IMR-90 (cell line): ENCODE measurements around the gene FOXK1. TPM values are rescaled to one million over a fixed set of nuclear protein-coding genes. Genes with fewer than 3 reads are reported as not detected.

Source experiments
- ATAC-seq: fragments of 200-7000 bp; cut with Tn5 transposase; 2 replicates; pipeline ENCODE4 v1.9.1; 2020; ENCODE audit warnings: low read depth, mild to moderate bottlenecking, moderate library complexity
- BruUV-seq: library from RNA; stranded (reverse); fragments of 400-500 nt; replicated peaks from 2 replicates; lab custom pipeline; 2021; lab: Mats Ljungman, UMichigan
- CTCF ChIA-PET: fragments of 300-600 bp; formaldehyde crosslinking; extraction: SDS; loops from one replicate; lab custom pipeline; 2021; ENCODE audit warnings: antibody characterized with exemption; lab: Yijun Ruan, JAX
- POLR2A ChIA-PET: fragments of 300-600 bp; sonication (Branson Sonifier 250); formaldehyde crosslinking; loops from one replicate; lab custom pipeline; 2022; ENCODE audit warnings: antibody characterized with exemption; ENCODE audit not compliant: unreplicated experiment; lab: Charles Lee
- DNase-seq: peaks from one replicate; pipeline ENCODE4 v3.0.0; 2013
- H2AFZ ChIP-seq: replicated peaks from 2 replicates; pipeline ENCODE3; 2013; ENCODE audit warnings: low read length, mild to moderate bottlenecking; ENCODE audit not compliant: poor library complexity
- H2AK5ac ChIP-seq: 2 replicates; pipeline ENCODE4 v1.6.1; 2013; ENCODE audit warnings: low read depth, low read length, inconsistent platforms
- H2AK9ac ChIP-seq: replicated peaks from 2 replicates; pipeline ENCODE3; 2013; ENCODE audit warnings: mild to moderate bottlenecking, low read depth, low read length, moderate library complexity; ENCODE audit not compliant: poor library complexity
- H2BK120ac ChIP-seq: 2 replicates; pipeline ENCODE4 v1.6.1; 2013; ENCODE audit warnings: low read depth, low read length, inconsistent platforms
- H2BK15ac ChIP-seq: 3 replicates; pipeline ENCODE4 v1.6.1; 2013; ENCODE audit warnings: low read depth, low read length, inconsistent platforms
- H2BK20ac ChIP-seq: 2 replicates; pipeline ENCODE4 v1.6.1; 2013; ENCODE audit warnings: low read depth, mild to moderate bottlenecking, inconsistent platforms, low read length, moderate library complexity
- H2BK5ac ChIP-seq: 2 replicates; pipeline ENCODE4 v1.6.1; 2013; ENCODE audit warnings: mild to moderate bottlenecking, low read depth, low read length, inconsistent platforms; ENCODE audit not compliant: poor library complexity, severe bottlenecking
- H3K14ac ChIP-seq: replicated peaks from 2 replicates; pipeline ENCODE4 v1.6.1; 2013; ENCODE audit warnings: low read depth, low read length, inconsistent platforms
- H3K18ac ChIP-seq: 2 replicates; pipeline ENCODE4 v1.6.1; 2013; ENCODE audit warnings: low read depth, low read length, control low read depth
- H3K23ac ChIP-seq: 2 replicates; pipeline ENCODE4 v1.6.1; 2013; ENCODE audit warnings: low read depth, low read length, inconsistent platforms
- H3K27ac ChIP-seq: 2 replicates; pipeline ENCODE4 v1.5.1; 2013; ENCODE audit warnings: mild to moderate bottlenecking, control low read depth, low read length; ENCODE audit not compliant: insufficient read depth
- H3K27me3 ChIP-seq: 2 replicates; pipeline ENCODE4 v1.6.1; 2013; ENCODE audit warnings: low read length; ENCODE audit not compliant: control insufficient read depth, insufficient read depth
- H3K36me3 ChIP-seq: 2 replicates; pipeline ENCODE4 v1.6.1; 2013; ENCODE audit warnings: low read length, mixed read lengths; ENCODE audit not compliant: control insufficient read depth, insufficient read depth
- H3K4ac ChIP-seq: 2 replicates; pipeline ENCODE4 v1.6.1; 2013; ENCODE audit warnings: low read depth, low read length, inconsistent platforms
- H3K4me1 ChIP-seq: 2 replicates; pipeline ENCODE4 v1.6.1; 2013; ENCODE audit warnings: low read length, mixed read lengths; ENCODE audit not compliant: control insufficient read depth, insufficient read depth
- H3K4me2 ChIP-seq: 2 replicates; pipeline ENCODE4 v1.6.1; 2013; ENCODE audit warnings: low read depth, mild to moderate bottlenecking, control low read depth, low read length, moderate library complexity
- H3K4me3 ChIP-seq: 2 replicates; pipeline ENCODE4 v1.5.1; 2013; ENCODE audit warnings: low read depth, mild to moderate bottlenecking, control low read depth, low read length, moderate library complexity; ENCODE audit not compliant: insufficient read depth
- H3K56ac ChIP-seq: 2 replicates; pipeline ENCODE4 v1.6.1; 2013; ENCODE audit warnings: low read length, inconsistent platforms; ENCODE audit not compliant: insufficient read depth; ENCODE audit errors: extremely low read depth
- H3K79me1 ChIP-seq, 2 experiments: 2 replicates each; pipeline ENCODE4 v1.6.1; 2013; ENCODE audit warnings: low read length in 2 of 2, inconsistent platforms in 1 of 2, low read depth in 1 of 2
- H3K9ac ChIP-seq: 2 replicates; pipeline ENCODE4 v1.6.1; 2013; ENCODE audit warnings: low read depth, low read length, control low read depth
- H3K9me1 ChIP-seq: 2 replicates; pipeline ENCODE4 v1.6.1; 2013; ENCODE audit warnings: low read length, inconsistent platforms; ENCODE audit not compliant: insufficient read depth
- H3K9me3 ChIP-seq: 2 replicates; pipeline ENCODE4 v1.6.1; 2013; ENCODE audit warnings: low read length; ENCODE audit not compliant: control insufficient read depth, insufficient read depth
- H4K20me1 ChIP-seq: 2 replicates; pipeline ENCODE4 v1.6.1; 2013; ENCODE audit warnings: low read length, inconsistent platforms; ENCODE audit not compliant: insufficient read depth
- H4K5ac ChIP-seq: 2 replicates; pipeline ENCODE4 v1.6.1; 2013; ENCODE audit warnings: mild to moderate bottlenecking, low read depth, low read length, control low read depth
- H4K8ac ChIP-seq, 2 experiments: 2 replicates each; pipeline ENCODE4 v1.6.1; 2013; ENCODE audit warnings: low read depth in 2 of 2, low read length in 2 of 2, control low read depth in 1 of 2, inconsistent platforms in 1 of 2
- H4K91ac ChIP-seq: 2 replicates; pipeline ENCODE4 v1.6.1; 2013; ENCODE audit warnings: low read depth, low read length, inconsistent platforms; ENCODE audit not compliant: insufficient read depth
- BHLHE40 ChIP-seq: fragments of 150-350 bp; IDR thresholded peaks from 2 replicates; pipeline ENCODE4 v1.6.1; 2016; ENCODE audit warnings: mild to moderate bottlenecking, low read depth, low read length
- CHD1 ChIP-seq: IDR thresholded peaks from 2 replicates; pipeline ENCODE4 v1.6.1; 2012; ENCODE audit warnings: low read depth, low read length, improper control_type of control experiment
- MAFK ChIP-seq: IDR thresholded peaks from 2 replicates; pipeline ENCODE4 v1.6.1; 2012; ENCODE audit warnings: low read depth, low read length, improper control_type of control experiment
- MAZ ChIP-seq: IDR thresholded peaks from 2 replicates; pipeline ENCODE4 v1.6.1; 2012; ENCODE audit warnings: low read depth, mild to moderate bottlenecking, low read length, improper control_type of control experiment, moderate library complexity, borderline replicate concordance
- MXI1 ChIP-seq: IDR thresholded peaks from 2 replicates; pipeline ENCODE4 v1.6.1; 2012; ENCODE audit warnings: low read depth, mild to moderate bottlenecking, low read length, moderate library complexity, borderline replicate concordance
- POLR2A ChIP-seq: IDR thresholded peaks from 2 replicates; pipeline ENCODE4 v1.6.1; 2012; ENCODE audit warnings: mild to moderate bottlenecking, low read depth, low read length
- RAD21 ChIP-seq: IDR thresholded peaks from 2 replicates; pipeline ENCODE4 v1.6.1; 2012; ENCODE audit warnings: low read length, improper control_type of control experiment
- RCOR1 ChIP-seq: IDR thresholded peaks from 2 replicates; pipeline ENCODE4 v1.6.1; 2012; ENCODE audit warnings: mild to moderate bottlenecking, low read length, improper control_type of control experiment; ENCODE audit not compliant: insufficient replicate concordance
- WGBS, 2 experiments: methylation state at CpG; one replicate each; pipeline versions ENCODE4 v1.1.5 to v1.1.7; 2013; ENCODE audit warnings: missing lambda C conversion rate in 2 of 2; ENCODE audit not compliant: insufficient read length in 1 of 2; ENCODE audit errors: extremely low coverage in 2 of 2; 5-methylcytosine and 5-hydroxymethylcytosine counted together
- dilution Hi-C: fragments of 300-500 bp; cut with HindIII; formaldehyde crosslinking; loops from one replicate; pipeline ENCODE4 v1.14.3; 2018; ENCODE audit warnings: low sequenced_read_pairs; ENCODE audit not compliant: unreplicated experiment
- in situ Hi-C: fragments of 300-500 bp; cut with MboI; formaldehyde crosslinking; loops from 3 replicates; pipeline ENCODE4 v1.14.3; 2019; ENCODE audit warnings: low sequenced_read_pairs, inconsistent platforms, mixed read lengths
- intact Hi-C: fragments of 100-400 bp; cut with micrococcal nuclease; formaldehyde crosslinking; loops from 2 replicates; pipeline ENCODE4 v1.10.0; 2022
- polyA plus RNA-seq, 3 experiments: library from polyadenylated mRNA; depleted of rRNA; stranded (reverse); fragments of >200 nt; gene quantifications; 2 replicates each; pipeline ENCODE4 v1.2.3, GENCODE V29; 2012; ENCODE audit warnings: low replicate concordance in 1 of 3
- total RNA-seq: library from RNA; depleted of rRNA; stranded (reverse); fragments of >200 nt; gene quantifications from 2 replicates; pipeline ENCODE4 v1.2.3, GENCODE V29; 2012
- TF ChIP-seq, protein P1 (sequence below): fragments of 150-350 bp; IDR thresholded peaks from 2 replicates; pipeline ENCODE4 v1.6.1; 2017; ENCODE audit warnings: mild to moderate bottlenecking, antibody characterized with exemption, low read length, low read depth
- TF ChIP-seq, protein P2 (sequence below): conservative IDR thresholded peaks from 2 replicates; pipeline ENCODE4 v1.5.1; 2012; ENCODE audit warnings: mild to moderate bottlenecking, low read depth, low read length, improper control_type of control experiment

Gene FOXK1
- total and polyA plus RNA-seq, 2 of the 4 experiments (the other 2 are of a cell fraction) = 4.3 to 8.8 TPM

DNA sequence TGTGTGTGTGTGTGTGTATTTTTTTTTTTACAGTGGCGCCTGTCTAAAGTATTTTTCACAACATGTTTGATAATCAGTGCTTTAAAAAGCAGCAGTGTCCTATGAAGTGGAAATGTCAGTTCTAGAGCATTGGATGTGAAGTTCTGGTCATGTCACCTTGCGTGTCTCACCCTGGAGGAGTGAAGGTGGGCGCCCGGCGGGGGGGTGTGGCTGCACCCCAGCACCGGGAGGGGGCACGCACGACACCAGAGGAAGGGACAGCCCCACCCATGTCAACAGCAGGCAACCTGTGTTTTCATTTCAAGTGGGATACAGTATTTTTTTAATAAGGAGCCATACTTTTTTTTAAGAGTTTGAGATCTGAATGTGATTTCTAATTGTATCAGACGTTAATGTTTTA is 88.8 kb downstream of the FOXK1 start:
- Histone ChIP-seq H2BK20ac (no peak overlapping the region), H3K9me1 (peaks cover 10% of the 10 kb centered on the region; the same call in 1 of the 2 replicates), H2BK5ac (no peak overlapping the region), H2AK5ac (no peak overlapping the region), H3K9me3 (no peaks in the 10 kb centered on the region), H2BK120ac (no peak overlapping the region), H3K4me1 (no peaks in the 10 kb centered on the region; the same call in 1 of the 2 replicates), H4K8ac (no peak overlapping the region), H4K91ac (no peak overlapping the region), H3K14ac (no peak overlapping the region), H3K56ac (no peak overlapping the region), H4K5ac (no peak overlapping the region), H2AFZ (no peak overlapping the region), H3K4ac (no peak overlapping the region), H2BK15ac (no peak overlapping the region), H3K4me2 (no peak overlapping the region), H3K23ac (no peak overlapping the region), H3K27ac (no peak overlapping the region), H2AK9ac (no peak overlapping the region), H3K18ac (no peak overlapping the region), H3K4me3 (no peak overlapping the region), H3K36me3 (peaks cover 23% of the 10 kb centered on the region), H3K27me3 (no peaks in the 10 kb centered on the region), H3K9ac (no peak overlapping the region), H4K20me1 (peaks cover 4% of the 10 kb centered on the region), H3K79me1 (peaks cover 16 to 54% of the 10 kb centered on the region in 2 experiments)
- no peak for ATAC-seq
- TF ChIP-seq BHLHE40 (no peak), MAZ (no peak), RCOR1 (no peak), CHD1 (no peak), RAD21 (no peak), POLR2A (no peak), MXI1 (no peak), MAFK (no peak)
- TF ChIP-seq, protein P1, sequence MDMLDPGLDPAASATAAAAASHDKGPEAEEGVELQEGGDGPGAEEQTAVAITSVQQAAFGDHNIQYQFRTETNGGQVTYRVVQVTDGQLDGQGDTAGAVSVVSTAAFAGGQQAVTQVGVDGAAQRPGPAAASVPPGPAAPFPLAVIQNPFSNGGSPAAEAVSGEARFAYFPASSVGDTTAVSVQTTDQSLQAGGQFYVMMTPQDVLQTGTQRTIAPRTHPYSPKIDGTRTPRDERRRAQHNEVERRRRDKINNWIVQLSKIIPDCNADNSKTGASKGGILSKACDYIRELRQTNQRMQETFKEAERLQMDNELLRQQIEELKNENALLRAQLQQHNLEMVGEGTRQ = no peak
- TF ChIP-seq, protein P2, sequence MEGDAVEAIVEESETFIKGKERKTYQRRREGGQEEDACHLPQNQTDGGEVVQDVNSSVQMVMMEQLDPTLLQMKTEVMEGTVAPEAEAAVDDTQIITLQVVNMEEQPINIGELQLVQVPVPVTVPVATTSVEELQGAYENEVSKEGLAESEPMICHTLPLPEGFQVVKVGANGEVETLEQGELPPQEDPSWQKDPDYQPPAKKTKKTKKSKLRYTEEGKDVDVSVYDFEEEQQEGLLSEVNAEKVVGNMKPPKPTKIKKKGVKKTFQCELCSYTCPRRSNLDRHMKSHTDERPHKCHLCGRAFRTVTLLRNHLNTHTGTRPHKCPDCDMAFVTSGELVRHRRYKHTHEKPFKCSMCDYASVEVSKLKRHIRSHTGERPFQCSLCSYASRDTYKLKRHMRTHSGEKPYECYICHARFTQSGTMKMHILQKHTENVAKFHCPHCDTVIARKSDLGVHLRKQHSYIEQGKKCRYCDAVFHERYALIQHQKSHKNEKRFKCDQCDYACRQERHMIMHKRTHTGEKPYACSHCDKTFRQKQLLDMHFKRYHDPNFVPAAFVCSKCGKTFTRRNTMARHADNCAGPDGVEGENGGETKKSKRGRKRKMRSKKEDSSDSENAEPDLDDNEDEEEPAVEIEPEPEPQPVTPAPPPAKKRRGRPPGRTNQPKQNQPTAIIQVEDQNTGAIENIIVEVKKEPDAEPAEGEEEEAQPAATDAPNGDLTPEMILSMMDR = no peak
- intact Hi-C loops (loop anchor here (10.0 kb wide), 1 partner anchor 156 kb away; no protein-coding TSS in a partner anchor), in situ Hi-C loops (loop anchor here (25.0 kb wide), 1 partner anchor 1909 kb away; no protein-coding TSS in a partner anchor), dilution Hi-C loops (no loop called here)
- no TSS peak for BruUV-seq
- no CpG with 5 or more reads among the region's 9 CpGs for WGBS, 2 experiments
- POLR2A ChIA-PET = no interaction called here
- no peak for DNase-seq
- CTCF ChIA-PET = no interaction called here
